Measurements from ENCODE around the gene GPATCH4. TPM values are rescaled to one million over a fixed set of nuclear protein-coding genes. Genes with fewer than 3 reads are reported as not detected.
A peak's percentile ranks its signal among the peaks of the same experiment; 100 is the strongest.

The GPATCH4 gene
- total and polyA plus RNA-seq, 10 of the 15 experiments (the other 5 are each of a cell fraction or from before 2014, with no cell fraction given), result 35.5 to 111 (median 73.9) TPM

- TF ChIP-seq ZBTB11 (CRISPR knock-in tag; IDR thresholded peaks at IDR 0.05) (no peak), JUND (IDR thresholded peaks at IDR 0.05; ENCODE audit: low read depth, low read length) (no peak), ATF3 (IDR thresholded peaks at IDR 0.05; ENCODE audit: borderline replicate concordance, extremely low read depth, low read depth, low read length) (no peak), NFIC (IDR thresholded peaks at IDR 0.05; ENCODE audit: low read depth, low read length) (no peak)
Observed at GRCh38 chr1:156624814-156625435, 23.6 kb upstream of the GPATCH4 start (continued).

GRCh38 chr1:156623946-156624813 lies 22.9 kb upstream of the GPATCH4 start:
- no peaks in the 10 kb centered on the region for H3K36me3 ChIP-seq (ENCODE audit: control insufficient read depth in 2 of 2, insufficient read depth in 2 of 2, low read length in 1 of 2)
- H4K20me1 ChIP-seq (ENCODE audit: control insufficient read depth, insufficient read depth), result no peaks in the 10 kb centered on the region
- no peak overlapping the region; the same call in 1 of the 2 replicates for H3K4me3 ChIP-seq
- H3K9ac ChIP-seq (ENCODE audit: control insufficient read depth, insufficient read depth, low read length), result no peak overlapping the region
- FAIRE-seq (no peak), ATAC-seq (peak; percentile 64), DNase-seq (ENCODE audit: low read depth, low spot score) (no peak)
- CTCF ChIA-PET, result interaction anchor here (0.5 to 9.2 kb wide), 24 partner anchors 8 to 806 kb away, joined by 3 to 208 read pairs (median 4); partner anchors contain the start of genes CRABP2, ISG20L2, METTL25B and NAXE
- POLR2A ChIA-PET, result no interaction called here
- TF ChIP-seq CTCF (IDR thresholded peaks at IDR 0.05 in 2 of 3, conservative IDR thresholded peaks at IDR 0.05 in 1 of 3; ENCODE audit: control insufficient read depth in 2 of 3, extremely low read depth in 1 of 3, insufficient read depth in 1 of 3, low read depth in 3 of 3, low read length in 3 of 3), result peak; percentile 31 to 44 (median 42)
- TF ChIP-seq SRF (IDR thresholded peaks at IDR 0.05; ENCODE audit: low read depth in 2 of 2, low read length in 2 of 2), result no peak
- 0 out of 2 replicates have a peak, but pooled peaks have one; percentile 53 for TF ChIP-seq EZH2 (IDR thresholded peaks at IDR 0.05; ENCODE audit: borderline replicate concordance, control insufficient read depth, low read depth, low read length)
- 6% methylated on average over 62 of the region's 87 CpGs for WGBS (ENCODE audit: insufficient coverage, insufficient replicate concordance, low lambda C conversion rate, missing lambda C conversion rate)
- in situ Hi-C loops (cut with MboI) (no loop called here), intact Hi-C loops (cut with micrococcal nuclease; ENCODE audit: unreplicated experiment) (loop anchor here (10.0 kb wide), 1 partner anchor 101 kb away; the partner anchor contains the start of genes ISG20L2 and METTL25B)
- no peak overlapping the region for H3K27ac ChIP-seq (ENCODE audit: control insufficient read depth, insufficient read depth)
- no peaks in the 10 kb centered on the region for H3K79me2 ChIP-seq (ENCODE audit: control insufficient read depth, insufficient read depth, low read length)
- H2AFZ ChIP-seq (ENCODE audit: control insufficient read depth, low read depth, low read length), result peak overlapping the region; percentile 27; the same call in 1 of the 2 replicates
- H3K4me2 ChIP-seq (ENCODE audit: control insufficient read depth, insufficient read depth), result peak overlapping the region; percentile 64
- no peaks in the 10 kb centered on the region for H3K9me3 ChIP-seq (replicated peaks; ENCODE audit: control insufficient read depth, insufficient read depth, low read length)
- no TSS peak for BruUV-seq (replicated peaks)
- SMC1A ChIA-PET (ENCODE audit: uncharacterized antibody, unreplicated experiment), result interaction anchor here (0.8 to 1.0 kb wide), 5 partner anchors 31 to 102 kb away, joined by 3 to 5 read pairs (median 3); no protein-coding TSS in a partner anchor
- peaks cover 13 to 22% of the 10 kb centered on the region in 2 experiments for H3K27me3 ChIP-seq (replicated peaks in 1 of 2; ENCODE audit: control insufficient read depth in 2 of 2, insufficient read depth in 2 of 2, low read length in 1 of 2)
- H3K4me1 ChIP-seq (ENCODE audit: control insufficient read depth, insufficient read depth, low read length), result no peaks in the 10 kb centered on the region; the same call in 1 of the 2 replicates
- RAD21 ChIA-PET (ENCODE audit: unreplicated experiment), result interaction anchor here (0.7 to 2.1 kb wide), 6 partner anchors 32 to 178 kb away, joined by 3 to 9 read pairs (median 4); partner anchors contain the start of gene CRABP2
